GM12878 (cell line): ENCODE results near the gene MT3. TPM values are rescaled to one million over a fixed set of nuclear protein-coding genes. Genes with fewer than 3 reads are reported as not detected.

Source experiments
- ATAC-seq: fragments of 200-7000 bp; cut with Tn5 transposase; 3 replicates; pipeline ENCODE4 v1.9.1; 2020; ENCODE audit warnings: mild to moderate bottlenecking, moderate library complexity
- BruUV-seq: library from RNA; stranded (reverse); fragments of 400-500 nt; replicated peaks from 2 replicates; lab custom pipeline; 2021; lab: Mats Ljungman, UMichigan
- CTCF ChIA-PET: fragments of 300-600 bp; sonication (Branson Sonifier 250); formaldehyde crosslinking; extraction: SDS; loops from one replicate; lab custom pipeline; 2021; ENCODE audit warnings: inconsistent platforms; lab: Yijun Ruan, JAX
- POLR2A ChIA-PET: fragments of 350-600 bp; formaldehyde crosslinking; extraction: SDS; loops from one replicate; lab custom pipeline; 2021; ENCODE audit warnings: inconsistent platforms; lab: Charles Lee
- RAD21 ChIA-PET: fragments of 300-600 bp; sonication (Branson Sonifier 250); formaldehyde crosslinking; loops from one replicate; lab custom pipeline; 2023; ENCODE audit warnings: antibody characterized with exemption; ENCODE audit not compliant: unreplicated experiment; lab: Charles Lee
- SMC1A ChIA-PET: fragments of 300-600 bp; sonication (Branson Sonifier 250); formaldehyde crosslinking; loops from one replicate; lab custom pipeline; 2023; ENCODE audit not compliant: unreplicated experiment, uncharacterized antibody; lab: Charles Lee
- DNase-seq: peaks from one replicate; pipeline ENCODE4 v3.0.0-alpha.2; 2011; ENCODE audit warnings: low read depth, low spot score
- FAIRE-seq: peaks from 3 replicates; lab custom pipeline; 2011; peaks lifted over from hg19 to GRCh38; lab: Jason Lieb, UNC
- H2AFZ ChIP-seq: 2 replicates; pipeline ENCODE4 v1.6.0; 2011; ENCODE audit warnings: low read depth, low read length, control low read depth; ENCODE audit not compliant: control insufficient read depth
- H3K27ac ChIP-seq: 2 replicates; pipeline ENCODE4 v1.5.1; 2011; ENCODE audit warnings: control low read depth; ENCODE audit not compliant: control insufficient read depth, insufficient read depth
- H3K27me3 ChIP-seq, 2 experiments: replicated peaks in 1 of 2; 2 replicates each; pipeline versions ENCODE4 v1.6.0 to v1.6.1; 2011; ENCODE audit warnings: low read length in 1 of 2; ENCODE audit not compliant: control insufficient read depth in 2 of 2, insufficient read depth in 2 of 2
- H3K36me3 ChIP-seq, 2 experiments: 2 replicates each; pipeline ENCODE4 v1.5.1; 2011; ENCODE audit warnings: low read length in 1 of 2; ENCODE audit not compliant: control insufficient read depth in 2 of 2, insufficient read depth in 2 of 2
- H3K4me1 ChIP-seq: 2 replicates; pipeline ENCODE4 v1.6.1; 2011; ENCODE audit warnings: mild to moderate bottlenecking, low read length, moderate library complexity, mixed read lengths; ENCODE audit not compliant: control insufficient read depth, insufficient read depth
- H3K4me2 ChIP-seq: 2 replicates; pipeline ENCODE4 v1.6.0; 2011; ENCODE audit warnings: control low read depth; ENCODE audit not compliant: control insufficient read depth, insufficient read depth
- H3K4me3 ChIP-seq: fragments of 200-600 bp; sonication (generic); 2 replicates; pipeline ENCODE4 v1.5.1; 2016
- H3K79me2 ChIP-seq: 2 replicates; pipeline ENCODE4 v1.6.0; 2011; ENCODE audit warnings: low read length; ENCODE audit not compliant: control insufficient read depth, insufficient read depth
- H3K9ac ChIP-seq: 2 replicates; pipeline ENCODE4 v1.8.0; 2011; ENCODE audit warnings: low read length, control low read depth, mixed read lengths; ENCODE audit not compliant: control insufficient read depth, insufficient read depth
- H3K9me3 ChIP-seq: replicated peaks from 3 replicates; pipeline ENCODE4 v1.5.1; 2011; ENCODE audit warnings: mild to moderate bottlenecking, low read length; ENCODE audit not compliant: control insufficient read depth, insufficient read depth
- H4K20me1 ChIP-seq: 2 replicates; pipeline ENCODE4 v1.6.0; 2011; ENCODE audit not compliant: control insufficient read depth, insufficient read depth
- BCL3 ChIP-seq: IDR thresholded peaks from 2 replicates; pipeline ENCODE4 v1.6.1; 2011; ENCODE audit warnings: borderline replicate concordance, low read depth, mild to moderate bottlenecking, moderate library complexity, low read length; ENCODE audit not compliant: insufficient read depth, poor library complexity, severe bottlenecking
- BHLHE40 ChIP-seq, 2 experiments: fragments of 450-650 bp in 1 of 2; IDR thresholded peaks; 2 replicates each; pipeline ENCODE4 v1.6.1; 2011 to 2017; ENCODE audit warnings: low read depth in 2 of 2, borderline replicate concordance in 1 of 2, improper control_type of control experiment in 1 of 2, low read length in 1 of 2, mild to moderate bottlenecking in 1 of 2
- BMI1 ChIP-seq: fragments of 450-650 bp; IDR thresholded peaks from 2 replicates; pipeline ENCODE4 v1.6.1; 2016; ENCODE audit warnings: mild to moderate bottlenecking, moderate library complexity, borderline replicate concordance
- E4F1 ChIP-seq: fragments of 450-650 bp; IDR thresholded peaks from 2 replicates; pipeline ENCODE4 v1.6.1; 2018; ENCODE audit warnings: borderline replicate concordance, mild to moderate bottlenecking; ENCODE audit not compliant: partially characterized antibody
- EED ChIP-seq: sonication (generic); IDR thresholded peaks from 2 replicates; pipeline ENCODE4 v1.6.1; 2016; ENCODE audit warnings: antibody characterized with exemption, low read depth
- HDGF ChIP-seq: fragments of 450-650 bp; IDR thresholded peaks from 2 replicates; pipeline ENCODE4 v1.6.1; 2016; ENCODE audit warnings: antibody characterized with exemption
- NR2C1 ChIP-seq: fragments of 450-650 bp; IDR thresholded peaks from 2 replicates; pipeline ENCODE4 v1.6.1; 2017; ENCODE audit warnings: antibody characterized with exemption, mild to moderate bottlenecking, moderate library complexity
- NR2C2 ChIP-seq: IDR thresholded peaks from 2 replicates; pipeline ENCODE4 v1.6.1; 2011; ENCODE audit warnings: borderline replicate concordance, low read depth; ENCODE audit not compliant: control insufficient read depth, insufficient read length
- NRF1 ChIP-seq: conservative IDR thresholded peaks from 2 replicates; pipeline ENCODE4 v1.6.1; 2011; ENCODE audit warnings: mild to moderate bottlenecking, low read depth, low read length, improper control_type of control experiment
- POLR2A ChIP-seq: IDR thresholded peaks from 2 replicates; pipeline ENCODE4 v1.6.1; 2011; ENCODE audit warnings: low read depth, mild to moderate bottlenecking, low read length
- TAF1 ChIP-seq: IDR thresholded peaks from 2 replicates; pipeline ENCODE4 v1.6.1; 2011; ENCODE audit warnings: mild to moderate bottlenecking, low read depth, low read length, borderline replicate concordance
- ZNF274 ChIP-seq: IDR thresholded peaks from one replicate; pipeline ENCODE4 v1.8.0; 2011; ENCODE audit not compliant: insufficient read length, insufficient read depth
- WGBS: methylation state at CpG from one replicate; pipeline ENCODE4 v1.1.6; 2016; ENCODE audit warnings: low lambda C conversion rate; ENCODE audit not compliant: insufficient replicate concordance, insufficient coverage; ENCODE audit errors: missing lambda C conversion rate; 5-methylcytosine and 5-hydroxymethylcytosine counted together
- in situ Hi-C: fragments of 300-500 bp; cut with MboI; formaldehyde crosslinking; loops from 9 replicates; pipeline ENCODE4 v1.14.3; 2018; ENCODE audit warnings: mixed read lengths
- intact Hi-C: fragments of 100-400 bp; cut with micrococcal nuclease; formaldehyde crosslinking; loops from one replicate; pipeline ENCODE4 v1.14.2; 2022; ENCODE audit not compliant: unreplicated experiment
- polyA plus RNA-seq, 11 experiments: library from polyadenylated mRNA; depleted of rRNA in 4 of 11; unstranded in 6 of 11; stranded (reverse) in 5 of 11; fragments of >200 nt; fragmentation: Nextera tagmentation in 4 of 11; fragmentation: Illumina TruSeq in 1 of 11; extraction: Ambion mirVana in 4 of 11; extraction: Trizol in 1 of 11; gene quantifications; 1 replicate in 1 of 11; 2 replicates in 10 of 11; pipeline versions ENCODE4 v1.2.1 to v1.2.3, GENCODE V29; 2011 to 2016; ENCODE audit warnings: inconsistent platforms in 2 of 11, missing spikeins in 2 of 11, low read depth in 1 of 11
- total RNA-seq, 4 experiments: library from RNA; depleted of rRNA in 3 of 4; stranded (reverse); fragments of >200 nt in 3 of 4; fragmentation: Illumina TruSeq in 1 of 4; extraction: Trizol in 1 of 4; gene quantifications; 2 replicates each; pipeline versions ENCODE4 v1.2.1 to v1.2.3, GENCODE V29; 2013 to 2021

MT3 gene
- total and polyA plus RNA-seq, 10 of the 15 experiments (the other 5 are each of a cell fraction or from before 2014, with no cell fraction given): 0.41 TPM; not detected in 9

GRCh38 chr16:56594292-56594619 is 4.9 kb downstream of the MT3 start:
- H3K36me3 ChIP-seq: no peaks in the 10 kb centered on the region
- no peak overlapping the region for H3K27ac ChIP-seq
- in situ Hi-C loops: no loop called here
- H3K9ac ChIP-seq: no peak overlapping the region
- ChIA-PET RAD21 (no interaction called here), CTCF (interaction anchor here (1.4 kb wide), 1 partner anchor 18 kb away, joined by 4 read pairs; no protein-coding TSS in a partner anchor)
- H3K27me3 ChIP-seq: peaks cover 7 to 9% of the 10 kb centered on the region in 2 experiments; a peak in 3 of 4 replicates
- H2AFZ ChIP-seq: no peak overlapping the region
- BruUV-seq: no TSS peak
- peaks cover 3% of the 10 kb centered on the region; the same call in 2 of the 3 replicates for H3K9me3 ChIP-seq
- H3K4me2 ChIP-seq: no peak overlapping the region
- no peaks in the 10 kb centered on the region for H4K20me1 ChIP-seq
- no peaks in the 10 kb centered on the region; the same call in 1 of the 2 replicates for H3K4me1 ChIP-seq
- intact Hi-C loops: no loop called here
- DNase-seq (no peak), ATAC-seq (no peak), FAIRE-seq (no peak)
- no peaks in the 10 kb centered on the region for H3K79me2 ChIP-seq
- TF ChIP-seq POLR2A (no peak), BCL3 (no peak), NR2C2 (no peak), NR2C1 (no peak), E4F1 (no peak), BHLHE40 (IDR thresholded peaks at IDR 0.05; ENCODE audit: borderline replicate concordance in 1 of 2, low read depth in 2 of 2, low read length in 1 of 2) (no peak), ZNF274 (no peak), NRF1 (no peak), EED (no peak), HDGF (no peak), BMI1 (no peak), TAF1 (no peak)
- TF ChIP-seq, all 136 proteins: peak for 0
- WGBS: 52% methylated on average over 5 of the region's 5 CpGs
- ChIA-PET POLR2A (no interaction called here), SMC1A (no interaction called here)
- H3K4me3 ChIP-seq: no peak overlapping the region
